Measurements from ENCODE around the gene ZNF275.
"Not testable (repeated sequence)": the region's sequence is repeated elsewhere in the genome, so short reads cannot be mapped to it uniquely, and the experiment has no call there.

Gene ZNF275

DNA sequence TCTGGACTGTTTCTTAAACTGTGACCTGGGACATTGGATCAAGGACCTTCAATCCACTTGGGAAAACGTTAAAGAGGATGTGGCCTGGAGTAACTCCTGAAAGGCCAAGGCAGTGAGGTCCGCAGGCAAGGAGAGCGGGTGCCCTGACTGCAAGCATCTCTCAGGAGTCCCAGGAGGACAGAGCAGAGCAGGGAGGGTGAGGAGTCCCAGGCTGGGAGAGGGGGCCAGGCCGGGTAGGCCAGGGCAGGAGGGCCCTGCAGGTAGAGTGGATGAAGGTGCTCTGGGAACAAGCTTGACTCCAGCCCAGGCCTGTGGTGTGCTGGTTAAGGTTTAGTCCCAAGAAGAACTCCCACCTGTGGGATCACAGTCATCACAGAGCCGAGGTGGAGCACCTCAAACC, 53.4 kb downstream of the ZNF275 start:
- Histone ChIP-seq H3K4me1 (ENCODE audit: control insufficient read depth, low read length) (no peaks in the 10 kb centered on the region), H3F3A (ENCODE audit: control insufficient read depth, insufficient read depth) (no peaks in the 10 kb centered on the region)

DNA sequence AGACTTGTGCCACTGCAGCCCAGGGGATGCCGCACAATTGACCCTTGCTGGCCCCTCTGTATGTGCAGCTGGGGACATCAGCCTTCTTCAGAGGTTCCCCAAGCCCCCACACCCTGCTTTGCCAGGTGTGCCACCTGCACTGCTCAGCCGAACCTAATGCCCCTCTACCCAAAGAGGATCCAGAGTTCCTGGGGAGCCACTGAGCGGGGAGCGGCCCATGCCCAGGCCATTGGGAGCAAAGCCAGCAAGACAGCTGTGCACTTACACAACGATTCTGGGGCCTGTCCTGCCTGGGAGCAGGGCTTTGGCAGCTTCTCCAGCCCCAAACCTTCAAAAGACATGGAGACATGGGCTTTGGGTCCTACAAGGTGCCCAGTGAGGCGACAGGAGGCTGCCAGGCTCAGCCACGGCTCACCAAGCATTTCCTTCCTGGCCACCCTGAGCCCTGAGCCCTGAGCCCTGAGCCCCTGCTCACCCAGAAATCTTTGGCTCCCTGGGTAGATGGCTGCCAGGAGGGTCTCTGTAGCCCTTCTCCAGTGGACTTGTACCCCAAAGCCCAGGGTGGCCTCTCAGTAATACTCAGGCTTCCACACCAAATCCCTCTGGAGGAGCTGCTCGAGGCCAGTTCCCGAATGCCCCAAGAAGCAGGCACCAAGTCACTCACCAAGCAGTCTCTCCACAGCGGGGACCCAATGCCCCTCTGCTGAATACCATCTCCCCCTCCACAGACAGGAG, 54.2 kb downstream of the ZNF275 start:
- Histone ChIP-seq H3K9me3 (ENCODE audit: control insufficient read depth, insufficient read depth, low read length) (no peaks in the 10 kb centered on the region; the same call in 1 of the 2 replicates), H3K27ac (ENCODE audit: low read depth, low read length) (no peak overlapping the region), H3F3A (ENCODE audit: control insufficient read depth, insufficient read depth) (no peaks in the 10 kb centered on the region), H3K27me3 (ENCODE audit: control insufficient read depth, low read length) (no peaks in the 10 kb centered on the region), H3K4me1 (ENCODE audit: control insufficient read depth, low read length) (no peaks in the 10 kb centered on the region), H3K4me3 (ENCODE audit: low read length) (no peak overlapping the region), H3K36me3 (ENCODE audit: control insufficient read depth, low read length) (no peaks in the 10 kb centered on the region), H4K20me1 (ENCODE audit: control insufficient read depth, insufficient read depth, low read depth, low read length) (no peaks in the 10 kb centered on the region), H3K9me2 (replicated peaks; ENCODE audit: control insufficient read depth, low read length) (no peaks in the 10 kb centered on the region), H3K4me2 (ENCODE audit: low read length) (no peak overlapping the region), H3K79me2 (ENCODE audit: control insufficient read depth, low read length) (no peaks in the 10 kb centered on the region)
- TF ChIP-seq, protein P1, sequence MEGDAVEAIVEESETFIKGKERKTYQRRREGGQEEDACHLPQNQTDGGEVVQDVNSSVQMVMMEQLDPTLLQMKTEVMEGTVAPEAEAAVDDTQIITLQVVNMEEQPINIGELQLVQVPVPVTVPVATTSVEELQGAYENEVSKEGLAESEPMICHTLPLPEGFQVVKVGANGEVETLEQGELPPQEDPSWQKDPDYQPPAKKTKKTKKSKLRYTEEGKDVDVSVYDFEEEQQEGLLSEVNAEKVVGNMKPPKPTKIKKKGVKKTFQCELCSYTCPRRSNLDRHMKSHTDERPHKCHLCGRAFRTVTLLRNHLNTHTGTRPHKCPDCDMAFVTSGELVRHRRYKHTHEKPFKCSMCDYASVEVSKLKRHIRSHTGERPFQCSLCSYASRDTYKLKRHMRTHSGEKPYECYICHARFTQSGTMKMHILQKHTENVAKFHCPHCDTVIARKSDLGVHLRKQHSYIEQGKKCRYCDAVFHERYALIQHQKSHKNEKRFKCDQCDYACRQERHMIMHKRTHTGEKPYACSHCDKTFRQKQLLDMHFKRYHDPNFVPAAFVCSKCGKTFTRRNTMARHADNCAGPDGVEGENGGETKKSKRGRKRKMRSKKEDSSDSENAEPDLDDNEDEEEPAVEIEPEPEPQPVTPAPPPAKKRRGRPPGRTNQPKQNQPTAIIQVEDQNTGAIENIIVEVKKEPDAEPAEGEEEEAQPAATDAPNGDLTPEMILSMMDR (IDR thresholded peaks at IDR 0.05; ENCODE audit: low read depth, low read length, poor library complexity, severe bottlenecking) = no peak
- TF ChIP-seq EZH2phosphoT487 (IDR thresholded peaks at IDR 0.05; ENCODE audit: borderline replicate concordance, low read length) = no peak

More for the DNA sequence above, 53.4 kb downstream of the ZNF275 start:
- Histone ChIP-seq H3K9me3 (ENCODE audit: control insufficient read depth, insufficient read depth, low read length) (peaks cover 7% of the 10 kb centered on the region; the same call in 1 of the 2 replicates), H4K20me1 (ENCODE audit: control insufficient read depth, insufficient read depth, low read depth, low read length) (no peaks in the 10 kb centered on the region), H3K27ac (ENCODE audit: low read depth, low read length) (no peak overlapping the region), H3K4me3 (ENCODE audit: low read length) (no peak overlapping the region), H3K9me2 (replicated peaks; ENCODE audit: control insufficient read depth, low read length) (no peaks in the 10 kb centered on the region), H3K4me2 (ENCODE audit: low read length) (no peak overlapping the region), H3K79me2 (ENCODE audit: control insufficient read depth, low read length) (no peaks in the 10 kb centered on the region), H3K36me3 (ENCODE audit: control insufficient read depth, low read length) (no peaks in the 10 kb centered on the region), H3K27me3 (ENCODE audit: control insufficient read depth, low read length) (no peaks in the 10 kb centered on the region)
- no peak for TF ChIP-seq EZH2phosphoT487 (IDR thresholded peaks at IDR 0.05; ENCODE audit: borderline replicate concordance, low read length)

DNA sequence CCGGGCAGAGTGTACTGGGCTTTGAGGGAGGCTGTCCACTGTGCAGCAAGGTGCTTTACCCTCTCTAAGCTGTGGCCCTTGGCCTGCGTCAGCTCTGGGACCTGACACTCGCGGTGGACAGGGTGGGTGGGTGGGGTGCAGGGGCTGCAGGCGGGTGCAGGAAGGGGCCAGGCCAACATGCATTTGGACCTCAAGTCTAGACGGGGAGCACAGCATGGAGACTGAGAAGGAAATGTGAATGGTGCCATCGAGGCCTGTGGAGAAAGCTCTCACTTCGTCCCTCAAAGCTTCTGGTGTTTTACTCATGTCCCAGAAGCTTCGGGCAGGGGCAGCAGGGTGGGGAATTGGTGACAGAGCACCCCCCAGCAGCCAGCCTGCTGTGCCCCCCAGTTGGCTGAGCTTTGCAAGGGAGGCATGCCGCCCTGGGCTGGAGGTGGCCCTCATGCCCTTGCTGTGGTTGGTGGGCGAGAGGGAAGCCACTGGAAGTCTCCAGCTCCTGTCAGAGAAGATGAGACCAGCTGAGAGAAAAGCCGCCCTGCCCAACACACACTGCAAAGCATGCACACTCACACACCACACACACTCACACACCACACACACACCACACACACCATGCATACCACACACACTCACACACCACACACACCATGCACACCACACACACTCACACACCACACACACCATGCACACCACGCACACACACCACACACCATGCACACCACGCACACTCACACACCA, 54.9 kb downstream of the ZNF275 start:
- no peaks in the 10 kb centered on the region for H3K79me2 ChIP-seq (ENCODE audit: control insufficient read depth, low read length)
- no peaks in the 10 kb centered on the region for H3K4me1 ChIP-seq (ENCODE audit: control insufficient read depth, low read length)
- no peak overlapping the region for H3K4me3 ChIP-seq (ENCODE audit: low read length)
- no peaks in the 10 kb centered on the region for H3K9me3 ChIP-seq (ENCODE audit: control insufficient read depth, insufficient read depth, low read length)
- H4K20me1 ChIP-seq (ENCODE audit: control insufficient read depth, insufficient read depth, low read depth, low read length) = no peaks in the 10 kb centered on the region
- no peaks in the 10 kb centered on the region for H3K27me3 ChIP-seq (ENCODE audit: control insufficient read depth, low read length)
- H3K27ac ChIP-seq (ENCODE audit: low read depth, low read length) = no peak overlapping the region
- H3K4me2 ChIP-seq (ENCODE audit: low read length) = no peak overlapping the region
- TF ChIP-seq, protein P1 (IDR thresholded peaks at IDR 0.05; ENCODE audit: low read depth, low read length, poor library complexity, severe bottlenecking) = no peak
- no peak for TF ChIP-seq EZH2phosphoT487 (IDR thresholded peaks at IDR 0.05; ENCODE audit: borderline replicate concordance, low read length)
- H3F3A ChIP-seq (ENCODE audit: control insufficient read depth, insufficient read depth) = no peaks in the 10 kb centered on the region
- no peaks in the 10 kb centered on the region for H3K9me2 ChIP-seq (replicated peaks; ENCODE audit: control insufficient read depth, low read length)
- H3K36me3 ChIP-seq (ENCODE audit: control insufficient read depth, low read length) = no peaks in the 10 kb centered on the region

DNA sequence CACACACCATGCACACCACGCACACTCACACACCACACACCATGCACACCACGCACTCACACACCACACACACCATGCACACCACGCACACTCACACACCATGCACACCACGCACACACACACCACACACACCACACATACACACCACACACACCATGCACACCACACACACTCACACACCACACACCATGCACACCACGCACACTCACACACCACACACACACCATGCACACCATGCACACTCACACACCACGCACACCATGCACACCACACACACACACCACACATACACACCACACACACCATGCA, 55.5 kb downstream of the ZNF275 start:
- not testable (repeated sequence) for H3K36me3 ChIP-seq (ENCODE audit: control insufficient read depth, low read length); H3K79me2 ChIP-seq (ENCODE audit: control insufficient read depth, low read length); H3K4me1 ChIP-seq (ENCODE audit: control insufficient read depth, low read length); H3F3A ChIP-seq (ENCODE audit: control insufficient read depth, insufficient read depth); H3K4me2 ChIP-seq (ENCODE audit: low read length); H4K20me1 ChIP-seq (ENCODE audit: control insufficient read depth, insufficient read depth, low read depth, low read length); H3K27ac ChIP-seq (ENCODE audit: low read depth, low read length); H3K9me3 ChIP-seq (ENCODE audit: control insufficient read depth, insufficient read depth, low read length); H3K27me3 ChIP-seq (ENCODE audit: control insufficient read depth, low read length); H3K9me2 ChIP-seq (replicated peaks; ENCODE audit: control insufficient read depth, low read length); H3K4me3 ChIP-seq (ENCODE audit: low read length)
